Tongue (tissue), 2 donors: Measurements from ENCODE around the gene LSM2. TPM values are rescaled to one million over a fixed set of nuclear protein-coding genes. Genes with fewer than 3 reads are reported as not detected.
A peak's percentile ranks its signal among the peaks of the same experiment; 100 is the strongest.
"Not testable (repeated sequence)": the region's sequence is repeated elsewhere in the genome, so short reads cannot be mapped to it uniquely, and the experiment has no call there.

Source experiments
- DNase-seq: peaks from one replicate; pipeline ENCODE4 v3.0.0-alpha.2; 2015
- total RNA-seq: library from RNA; depleted of rRNA; stranded (reverse); fragments of >200 nt; gene quantifications from one replicate; pipeline ENCODE4 v1.2.3, GENCODE V29; 2014

The LSM2 gene
- total RNA-seq, 1 donor from 2014 or later: 20.8 TPM

GRCh38 chr6:31797588-31797987 lies 9.2 kb downstream of the LSM2 start:
- DNase-seq: no peak

- no peak for DNase-seq
Observed at GRCh38 chr6:31796993-31797385, 9.8 kb downstream of the LSM2 start.

GRCh38 chr6:31795616-31796298 lies 11.0 kb downstream of the LSM2 start, which contains the start of gene VARS1:
TSS of gene VARS1 (minus strand) at chr6:31795752. CDS start at chr6:31795217, 535 bp downstream.
- peak; percentile 92 for DNase-seq

GRCh38 chr6:31794866-31795615 lies 11.7 kb downstream of the LSM2 start:
- peak; percentile 31 for DNase-seq

- DNase-seq: peak; percentile 30
Observed at GRCh38 chr6:31794294-31794865, 12.4 kb downstream of the LSM2 start.

GRCh38 chr6:31793927-31794245 lies 12.9 kb downstream of the LSM2 start:
- DNase-seq: not testable (repeated sequence)

- no peak for DNase-seq
Observed at GRCh38 chr6:31792761-31793171, 14.0 kb downstream of the LSM2 start.

- DNase-seq: no peak
Observed at GRCh38 chr6:31792090-31792374, 14.7 kb downstream of the LSM2 start.

GRCh38 chr6:31791324-31792089 lies 15.3 kb downstream of the LSM2 start:
- peak; percentile 78 for DNase-seq

GRCh38 chr6:31785475-31785874 lies 21.3 kb downstream of the LSM2 start:
- DNase-seq: no peak

- DNase-seq: no peak
Observed at GRCh38 chr6:31784098-31784925, 22.5 kb downstream of the LSM2 start.

- no peak for DNase-seq
Observed at GRCh38 chr6:31782126-31782855, 24.5 kb downstream of the LSM2 start.

GRCh38 chr6:31781244-31782125 lies 25.3 kb downstream of the LSM2 start:
- no peak for DNase-seq

- no peak for DNase-seq
Observed at GRCh38 chr6:31780507-31781243, 26.1 kb downstream of the LSM2 start.

GRCh38 chr6:31779908-31780307 lies 26.9 kb downstream of the LSM2 start:
- DNase-seq: no peak

- no peak for DNase-seq
Observed at GRCh38 chr6:31778999-31779885, 27.5 kb downstream of the LSM2 start.

GRCh38 chr6:31778193-31778592 lies 28.6 kb downstream of the LSM2 start:
- no peak for DNase-seq

GRCh38 chr6:31777667-31778050 lies 29.1 kb downstream of the LSM2 start:
- DNase-seq: no peak
